Measurements from ENCODE around the gene SLC6A9.

DNA sequence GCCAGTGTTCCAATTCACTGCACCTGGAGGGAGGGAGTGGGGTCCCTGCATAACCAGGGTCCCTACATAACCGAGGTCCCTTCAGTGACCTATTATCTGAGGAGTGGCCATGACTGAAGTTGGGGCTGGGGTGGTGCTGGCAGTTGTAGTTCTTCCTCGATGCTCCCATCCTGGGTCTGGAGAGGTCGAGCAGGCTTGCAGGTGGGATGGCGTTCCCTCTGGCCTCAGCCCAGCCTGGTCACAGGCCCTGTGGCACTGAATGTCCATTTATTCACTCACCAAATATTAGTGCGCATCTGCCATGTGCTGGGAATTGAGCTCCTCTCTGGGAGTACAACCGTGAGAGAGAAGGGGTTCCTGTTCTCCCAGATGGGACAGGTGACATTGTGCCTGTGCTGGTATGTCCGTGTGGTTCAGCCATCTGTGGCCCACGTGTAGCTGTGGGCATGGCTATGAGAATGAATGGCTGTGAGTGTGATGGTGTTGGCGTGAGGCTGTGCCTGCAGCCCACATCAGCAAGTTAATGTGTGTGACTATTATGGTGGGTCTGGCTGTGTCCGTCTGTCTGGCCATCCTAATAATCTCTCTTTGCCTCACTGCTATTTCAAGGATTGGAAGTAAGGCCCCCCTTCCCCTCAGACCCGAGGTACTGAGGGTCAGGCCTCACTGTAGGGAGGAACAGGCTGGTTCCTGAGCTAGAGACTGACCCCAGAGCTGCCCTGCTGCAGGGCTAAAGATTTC, 3.9 kb upstream of the SLC6A9 start:
- TF ChIP-seq, protein P1, sequence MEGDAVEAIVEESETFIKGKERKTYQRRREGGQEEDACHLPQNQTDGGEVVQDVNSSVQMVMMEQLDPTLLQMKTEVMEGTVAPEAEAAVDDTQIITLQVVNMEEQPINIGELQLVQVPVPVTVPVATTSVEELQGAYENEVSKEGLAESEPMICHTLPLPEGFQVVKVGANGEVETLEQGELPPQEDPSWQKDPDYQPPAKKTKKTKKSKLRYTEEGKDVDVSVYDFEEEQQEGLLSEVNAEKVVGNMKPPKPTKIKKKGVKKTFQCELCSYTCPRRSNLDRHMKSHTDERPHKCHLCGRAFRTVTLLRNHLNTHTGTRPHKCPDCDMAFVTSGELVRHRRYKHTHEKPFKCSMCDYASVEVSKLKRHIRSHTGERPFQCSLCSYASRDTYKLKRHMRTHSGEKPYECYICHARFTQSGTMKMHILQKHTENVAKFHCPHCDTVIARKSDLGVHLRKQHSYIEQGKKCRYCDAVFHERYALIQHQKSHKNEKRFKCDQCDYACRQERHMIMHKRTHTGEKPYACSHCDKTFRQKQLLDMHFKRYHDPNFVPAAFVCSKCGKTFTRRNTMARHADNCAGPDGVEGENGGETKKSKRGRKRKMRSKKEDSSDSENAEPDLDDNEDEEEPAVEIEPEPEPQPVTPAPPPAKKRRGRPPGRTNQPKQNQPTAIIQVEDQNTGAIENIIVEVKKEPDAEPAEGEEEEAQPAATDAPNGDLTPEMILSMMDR (IDR thresholded peaks at IDR 0.05; ENCODE audit: insufficient read depth, low read length, poor library complexity, severe bottlenecking), result no peak
- TF ChIP-seq EZH2phosphoT487 (conservative IDR thresholded peaks at IDR 0.05; ENCODE audit: low read length), result no peak

Data from SU-DHL-6 (cell line).